ENCODE data around the gene TAF12. TPM values are rescaled to one million over a fixed set of nuclear protein-coding genes. Genes with fewer than 3 reads are reported as not detected.
"Not testable (repeated sequence)": the region's sequence is repeated elsewhere in the genome, so short reads cannot be mapped to it uniquely, and the experiment has no call there.

Gene TAF12, protein sequence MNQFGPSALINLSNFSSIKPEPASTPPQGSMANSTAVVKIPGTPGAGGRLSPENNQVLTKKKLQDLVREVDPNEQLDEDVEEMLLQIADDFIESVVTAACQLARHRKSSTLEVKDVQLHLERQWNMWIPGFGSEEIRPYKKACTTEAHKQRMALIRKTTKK
- total RNA-seq (10 to 100 TPM; 25.1 to 28.1 TPM), polyA plus RNA-seq (10 to 100 TPM; 42.4 to 50.1 (median 47.3) TPM), total RNA-seq (12.8 to 31.5 (median 25.2) reads per million in 6 experiments)

DNA sequence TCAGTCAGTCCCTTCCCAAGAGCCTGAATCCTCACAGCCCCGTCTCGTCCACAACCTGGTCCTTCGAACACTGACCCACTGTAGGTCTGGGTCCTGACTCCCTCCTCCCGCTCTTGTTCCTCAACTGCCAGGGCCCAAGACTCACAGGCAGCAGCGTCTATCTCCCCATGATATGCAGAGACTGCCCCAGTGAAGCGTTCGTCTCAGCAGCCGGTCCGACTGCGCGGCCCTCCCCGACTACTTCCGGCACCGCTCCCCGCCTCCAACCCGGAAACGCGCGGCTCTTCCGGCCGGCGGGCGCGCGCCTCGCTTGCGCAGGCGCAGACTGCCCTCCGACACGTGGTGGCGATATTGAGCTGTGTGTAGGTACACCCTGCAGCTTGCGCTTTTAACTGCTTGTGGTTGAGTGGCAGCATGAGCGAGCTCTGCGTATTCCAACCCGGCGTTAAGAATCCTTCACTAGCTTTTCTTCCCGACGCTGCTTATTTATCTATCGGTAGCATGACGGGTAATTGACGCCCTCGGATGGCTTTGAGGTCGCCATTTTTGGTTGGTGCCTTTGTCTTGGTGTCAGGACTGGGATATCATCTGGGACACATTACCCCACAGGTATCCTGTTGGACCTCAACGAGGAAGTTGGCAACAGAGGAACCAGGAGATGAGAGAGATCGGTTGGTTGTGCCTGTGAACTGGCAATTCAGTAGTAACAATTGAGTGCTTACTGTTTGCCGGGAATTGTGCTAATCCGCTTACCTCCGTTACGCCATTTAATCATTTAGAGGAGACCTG, at the start of gene TAF12:
TAF12 (minus strand) TSS at position 221 of the 789 bp plus-strand sequence. CDS start 20,986 bp downstream, outside the sequence.
- Mint-ChIP-seq H3K4me1 (peaks cover 24 to 71% (median 57%) of the 10 kb centered on the region in 4 donors), H3K27ac (peak within 1 kb of the TSS; percentile 96 to 99 (median 98)), H3K4me3 (peak within 1 kb of the TSS; percentile 96 to 100 (median 99)), H3K9me3 (no peaks in the 10 kb centered on the region), H3K36me3 (peaks cover 0 to 3% (median 0%) of the 10 kb centered on the region in 3 donors), H3K27me3 (no peaks in the 10 kb centered on the region)
- DNase-seq (peak; percentile 78 to 95 (median 90)), ATAC-seq (peak; percentile 85 to 86)
- POLR2A ChIA-PET, result interaction anchor here (0.5 to 6.3 kb wide), 33 partner anchors 13 to 1777 kb away, joined by 3 to 129 read pairs (median 5); partner anchors contain the start of genes EPB41, EYA3, GMEB1 and MED18

DNA sequence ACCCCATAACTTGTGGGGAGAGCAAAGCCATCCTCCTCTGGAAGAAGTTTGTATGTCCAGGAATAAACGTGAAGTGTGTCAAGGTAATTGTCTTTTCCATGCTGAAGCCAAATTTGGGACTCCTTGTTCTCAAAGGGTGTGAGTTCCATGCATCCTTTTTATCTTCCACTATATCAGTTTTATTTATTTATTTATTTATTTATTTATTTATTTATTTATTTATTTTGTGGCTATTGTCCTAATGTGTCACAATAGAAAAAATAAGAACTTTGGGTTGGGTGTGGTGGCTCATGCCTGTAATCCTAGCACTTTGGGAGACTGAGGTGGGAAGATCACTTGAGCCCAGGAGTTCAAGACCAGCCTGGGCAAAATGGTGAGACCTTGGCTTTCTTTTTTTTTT, 48.8 kb upstream of the TAF12 start:
- Mint-ChIP-seq H3K27ac (peak overlapping the region in 1 of 10 donors; percentile 7), H3K36me3 (peaks cover 5 to 69% (median 15%) of the 10 kb centered on the region in 3 donors)
- H3K4me3 Mint-ChIP-seq, H3K27me3 Mint-ChIP-seq, H3K4me1 Mint-ChIP-seq, ATAC-seq, DNase-seq, H3K9me3 Mint-ChIP-seq: not testable (repeated sequence)
- POLR2A ChIA-PET, result interaction anchor here (0.7 kb wide), 2 partner anchors 42 to 848 kb away, joined by 3 to 5 read pairs; no protein-coding TSS in a partner anchor

DNA sequence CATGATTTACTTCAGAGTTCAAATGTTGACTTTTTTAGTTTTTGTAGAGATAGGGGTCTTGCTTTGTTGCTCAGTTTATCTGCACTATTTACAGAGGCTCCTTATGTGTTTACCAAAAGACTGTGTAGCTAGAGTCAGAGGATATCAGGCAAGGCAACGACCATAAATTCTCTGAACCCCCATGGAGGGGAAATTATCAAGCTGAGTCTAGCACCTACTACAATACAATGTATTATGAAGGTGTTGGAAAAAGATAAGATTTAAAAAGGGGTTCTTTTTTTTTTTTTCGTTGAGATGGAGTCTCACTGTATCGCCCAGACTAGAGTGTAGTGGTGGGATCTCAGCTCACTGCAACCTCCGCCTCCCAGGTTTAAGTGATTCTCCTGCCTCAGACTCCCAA, 42.1 kb upstream of the TAF12 start:
- Mint-ChIP-seq H3K9me3 (no peaks in the 10 kb centered on the region), H3K4me1 (peaks cover 2 to 12% (median 9%) of the 10 kb centered on the region in 4 donors), H3K27me3 (no peaks in the 10 kb centered on the region), H3K27ac (no peak overlapping the region), H3K36me3 (peaks cover 0 to 74% (median 9%) of the 10 kb centered on the region in 3 donors), H3K4me3 (no peak overlapping the region)
- ATAC-seq, result no peak
- DNase-seq, result no peak
- POLR2A ChIA-PET, result interaction anchor here (0.6 to 0.7 kb wide), 2 partner anchors 41 to 191 kb away, joined by 3 read pairs; no protein-coding TSS in a partner anchor

DNA sequence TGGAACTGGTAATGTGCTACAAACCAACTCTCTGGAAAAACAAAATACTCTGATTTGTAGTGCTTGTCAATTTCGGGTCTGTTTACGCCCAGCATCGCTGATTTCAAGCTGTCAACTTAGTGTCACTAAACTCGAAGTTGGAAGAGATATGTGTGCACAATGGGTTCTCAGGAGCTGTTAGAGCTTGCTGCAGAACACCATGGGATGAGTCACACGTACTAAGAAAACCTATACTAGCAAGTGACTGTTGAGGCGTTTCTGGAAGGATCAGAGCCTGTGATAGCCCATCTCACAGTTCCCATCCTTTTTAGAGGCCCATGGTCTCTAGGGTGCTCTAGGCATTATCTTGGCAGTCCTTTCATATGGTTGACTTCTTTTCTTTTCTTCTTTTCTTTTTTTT, 40.0 kb upstream of the TAF12 start:
- no peak overlapping the region for H3K4me3 Mint-ChIP-seq
- H3K27ac Mint-ChIP-seq, result no peak overlapping the region
- peaks cover 0 to 59% (median 9%) of the 10 kb centered on the region in 3 donors for H3K36me3 Mint-ChIP-seq
- no peaks in the 10 kb centered on the region for H3K9me3 Mint-ChIP-seq
- POLR2A ChIA-PET, result interaction anchor here (0.9 kb wide), 1 partner anchor 40 kb away, joined by 4 read pairs; the partner anchor contains the start of gene TAF12
- H3K4me1 Mint-ChIP-seq, result peaks cover 2 to 13% (median 9%) of the 10 kb centered on the region in 4 donors
- DNase-seq, result no peak
- no peak for ATAC-seq
- H3K27me3 Mint-ChIP-seq, result no peaks in the 10 kb centered on the region

DNA sequence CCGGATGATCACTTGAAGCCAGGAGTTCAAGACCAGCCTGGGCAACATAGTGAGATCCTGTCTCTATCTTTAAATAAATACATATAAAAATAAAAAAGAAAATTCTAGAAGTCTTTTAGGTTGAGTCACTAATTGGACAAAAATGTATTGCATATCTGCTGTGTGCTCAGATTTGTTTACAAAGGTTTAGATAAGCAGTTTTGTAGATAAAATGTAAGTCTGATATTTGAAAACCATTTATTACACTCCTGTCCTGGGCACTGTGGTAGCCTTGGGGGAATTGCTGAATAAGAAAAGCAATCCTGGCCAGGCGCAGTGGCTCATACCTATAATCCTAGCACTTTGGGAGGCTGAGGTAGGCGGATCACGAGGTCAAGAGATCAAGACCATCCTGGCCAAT, 37.3 kb upstream of the TAF12 start:
- H3K9me3 Mint-ChIP-seq, result no peaks in the 10 kb centered on the region
- peaks cover 0 to 10% (median 3%) of the 10 kb centered on the region in 4 donors for H3K4me1 Mint-ChIP-seq
- no peak overlapping the region for H3K4me3 Mint-ChIP-seq
- no peak for DNase-seq
- POLR2A ChIA-PET, result interaction anchor here (0.7 kb wide), 1 partner anchor 38 kb away, joined by 3 read pairs; no protein-coding TSS in a partner anchor
- H3K36me3 Mint-ChIP-seq, result peaks cover 0 to 46% (median 5%) of the 10 kb centered on the region in 3 donors
- ATAC-seq, result no peak
- no peak overlapping the region for H3K27ac Mint-ChIP-seq
- no peaks in the 10 kb centered on the region for H3K27me3 Mint-ChIP-seq

DNA sequence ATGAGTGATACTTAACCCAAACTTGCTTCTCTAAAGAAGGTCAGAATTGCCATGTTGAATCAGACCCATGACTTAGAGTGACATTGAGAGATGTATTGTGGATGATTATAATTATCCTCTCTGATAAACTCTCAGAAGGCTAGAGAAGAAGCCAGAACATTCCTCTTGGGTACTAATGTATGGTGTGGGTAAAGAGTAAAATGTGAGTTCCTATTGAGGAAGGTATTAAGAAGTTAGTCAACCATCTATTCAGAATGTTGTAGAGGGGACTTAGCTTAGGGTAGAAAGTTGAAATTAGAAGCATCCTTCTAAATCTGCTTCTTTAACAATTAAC, 33.0 kb upstream of the TAF12 start:
- no peaks in the 10 kb centered on the region for H3K9me3 Mint-ChIP-seq
- DNase-seq (no peak), ATAC-seq (no peak)
- POLR2A ChIA-PET, result interaction anchor here (0.7 kb wide), 1 partner anchor 33 kb away, joined by 3 read pairs; the partner anchor contains the start of gene TAF12
- H3K4me3 Mint-ChIP-seq, result no peak overlapping the region
- peaks cover 0 to 16% (median 0%) of the 10 kb centered on the region in 3 donors for H3K36me3 Mint-ChIP-seq
- H3K27ac Mint-ChIP-seq, result no peak overlapping the region
- no peaks in the 10 kb centered on the region for H3K27me3 Mint-ChIP-seq
- peaks cover 0 to 15% (median 4%) of the 10 kb centered on the region in 4 donors for H3K4me1 Mint-ChIP-seq

DNA sequence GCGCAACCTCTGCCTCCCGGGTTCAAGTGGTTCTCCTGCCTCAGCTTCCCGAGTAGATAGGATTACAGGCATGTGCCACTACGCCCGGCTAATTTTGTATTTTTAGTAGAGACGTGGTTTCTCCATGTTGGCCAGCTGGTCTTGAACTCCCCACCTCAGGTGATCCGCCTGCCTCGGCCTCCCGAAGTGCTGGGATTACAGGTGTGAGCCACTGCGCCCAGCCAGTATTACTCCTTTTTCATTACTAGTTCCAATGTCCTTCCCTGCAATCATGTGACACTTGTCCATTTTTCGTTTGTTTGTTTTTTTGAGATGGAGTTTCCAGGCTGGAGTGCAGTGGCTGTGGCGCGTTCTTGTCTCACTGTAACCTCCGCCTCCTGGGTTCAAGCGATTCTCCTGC, 30.1 kb upstream of the TAF12 start:
- Mint-ChIP-seq H3K36me3 (peaks cover 0 to 13% (median 0%) of the 10 kb centered on the region in 3 donors), H3K27ac (peak overlapping the region in 2 of 10 donors; percentile 29 to 37), H3K4me1 (peaks cover 6 to 25% (median 23%) of the 10 kb centered on the region in 4 donors)
- H3K27me3 Mint-ChIP-seq, ATAC-seq, H3K9me3 Mint-ChIP-seq, DNase-seq, H3K4me3 Mint-ChIP-seq: not testable (repeated sequence)
- POLR2A ChIA-PET, result interaction anchor here (0.7 kb wide), 2 partner anchors 14 to 29 kb away, joined by 3 to 7 read pairs; no protein-coding TSS in a partner anchor

DNA sequence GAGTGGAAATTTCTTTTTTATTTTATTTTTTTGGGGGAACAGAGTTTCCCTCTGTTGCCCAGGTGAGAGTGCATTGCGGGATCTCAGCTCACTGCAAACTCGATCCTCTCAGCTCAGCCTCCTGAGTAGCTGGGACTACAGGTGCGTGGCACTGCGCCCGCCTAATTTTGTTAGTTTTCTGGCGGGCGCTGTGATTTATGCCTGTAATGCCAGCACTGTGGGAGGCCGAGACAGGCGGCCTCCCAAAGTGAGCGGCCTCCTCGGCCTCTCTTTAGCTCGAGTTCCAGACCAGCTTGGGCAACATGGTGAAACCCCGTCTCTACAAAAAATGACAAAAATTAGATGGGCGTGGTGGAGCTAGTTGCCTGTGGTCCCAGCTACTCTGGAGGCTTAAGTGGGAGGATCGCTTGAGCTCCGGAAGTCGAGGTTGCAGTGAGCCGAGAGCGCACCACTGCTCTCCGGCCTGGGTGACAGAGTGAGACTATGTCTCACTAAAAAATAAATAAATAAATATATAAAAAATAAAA, 28.4 kb upstream of the TAF12 start:
- peak overlapping the region in 3 of 10 donors; percentile 71 to 75 (median 74) for H3K27ac Mint-ChIP-seq
- DNase-seq (no peak), ATAC-seq (no peak)
- H3K4me3 Mint-ChIP-seq, result no peak overlapping the region
- peaks cover 7 to 26% (median 23%) of the 10 kb centered on the region in 4 donors for H3K4me1 Mint-ChIP-seq
- H3K9me3 Mint-ChIP-seq, result no peaks in the 10 kb centered on the region
- POLR2A ChIA-PET, result interaction anchor here (0.7 to 6.5 kb wide), 6 partner anchors 11 to 107 kb away, joined by 3 to 166 read pairs (median 12); partner anchors contain the start of genes RNU11 and YTHDF2
- H3K27me3 Mint-ChIP-seq, result no peaks in the 10 kb centered on the region
- H3K36me3 Mint-ChIP-seq, result peaks cover 0 to 11% (median 0%) of the 10 kb centered on the region in 3 donors

DNA sequence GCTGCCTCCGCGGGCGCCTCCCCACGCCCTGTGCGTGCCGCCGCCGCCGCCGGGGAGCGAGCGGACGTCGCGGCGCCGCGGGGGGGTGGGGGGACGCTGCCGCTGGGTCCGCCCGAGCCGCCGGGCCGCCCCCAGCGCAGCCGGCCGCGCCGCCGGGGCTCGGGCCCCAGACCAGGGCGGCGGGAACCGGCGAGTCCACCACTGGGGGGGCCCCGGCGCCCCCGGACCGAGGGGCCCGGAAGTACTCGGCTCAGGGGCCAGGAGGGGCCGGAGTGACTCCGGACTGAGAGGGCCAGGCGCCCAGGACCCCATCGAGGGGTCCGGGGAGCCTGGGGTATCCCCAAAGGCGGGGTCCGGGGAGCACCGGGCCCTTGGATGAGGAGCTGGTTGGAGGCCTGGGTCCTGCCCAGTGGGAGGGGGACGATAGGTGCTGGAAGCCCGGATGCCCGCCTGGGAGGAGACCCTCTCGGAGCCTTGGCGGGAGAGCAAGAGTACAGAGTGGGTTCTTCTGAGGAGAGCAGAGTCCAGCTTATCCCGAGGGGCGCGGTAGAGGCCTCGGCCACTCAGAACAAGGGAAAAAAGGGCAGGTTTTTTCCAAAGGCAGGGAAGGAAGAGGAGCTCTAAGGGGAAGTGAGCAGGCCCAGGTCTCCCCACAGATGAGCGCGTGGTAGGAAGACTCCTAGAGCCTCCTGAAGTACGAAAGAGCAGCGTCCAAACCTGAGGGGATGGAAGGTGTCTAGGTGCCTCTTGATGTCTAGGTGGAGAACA, 26.3 kb upstream of the TAF12 start:
- Mint-ChIP-seq H3K36me3 (peaks cover 0 to 5% (median 0%) of the 10 kb centered on the region in 3 donors), H3K4me1 (peaks cover 12 to 31% (median 24%) of the 10 kb centered on the region in 4 donors), H3K27me3 (no peaks in the 10 kb centered on the region), H3K4me3 (peak overlapping the region; percentile 84 to 98 (median 94)), H3K9me3 (no peaks in the 10 kb centered on the region), H3K27ac (peak overlapping the region; percentile 90 to 99 (median 98))
- ATAC-seq (peak; percentile 68 to 73), DNase-seq (peak in 9 of 10 donors; percentile 12 to 75 (median 32))
- POLR2A ChIA-PET, result interaction anchor here (0.5 to 6.5 kb wide), 24 partner anchors 8 to 998 kb away, joined by 3 to 166 read pairs (median 4); partner anchors contain the start of genes ATP5IF1, RCC1, RNU11 and SESN2

DNA sequence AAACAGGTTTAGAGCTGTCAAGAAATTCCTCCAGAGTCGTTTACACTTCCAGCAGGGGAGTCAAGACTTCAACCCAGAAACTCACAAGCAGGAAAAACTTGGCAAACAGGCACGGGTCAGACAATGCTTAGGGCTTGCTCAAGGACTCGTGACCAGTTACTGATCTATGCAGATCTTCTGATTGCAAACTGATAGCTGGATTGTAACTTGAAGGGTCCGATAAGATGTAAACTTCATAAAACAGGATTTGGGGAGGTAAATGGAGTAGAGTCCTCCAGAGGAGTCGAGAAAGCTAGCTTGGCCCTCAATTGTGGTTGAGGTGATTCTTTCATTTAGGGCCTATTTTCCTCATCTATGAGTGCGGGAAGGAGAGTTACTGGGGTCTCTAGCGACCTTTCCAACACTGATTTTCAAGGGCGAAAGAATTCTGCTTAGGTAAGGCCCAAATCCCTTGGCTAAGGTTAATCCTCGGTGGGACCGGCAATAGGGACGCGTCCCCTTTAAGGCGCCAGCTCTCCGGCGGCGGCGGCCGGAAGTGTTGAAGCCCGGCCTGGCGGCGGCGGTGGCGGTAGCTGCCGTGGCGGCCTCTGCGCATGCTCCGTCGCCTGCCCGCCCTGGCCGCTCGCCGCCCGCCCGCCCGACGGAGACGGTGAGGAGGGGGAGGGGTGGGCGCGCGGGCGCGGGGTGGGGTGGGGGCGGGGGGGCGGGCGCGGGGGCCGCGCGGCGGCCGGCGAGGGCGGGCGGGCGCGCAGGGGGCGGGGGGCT, 25.5 kb upstream of the TAF12 start, which contains the start of gene GMEB1:
GMEB1 (plus strand) TSS at position 594 of the 765 bp plus-strand sequence. CDS start 14,829 bp downstream, outside the sequence.
- peak within 1 kb of the TSS; percentile 84 to 98 (median 94) for H3K4me3 Mint-ChIP-seq
- no peaks in the 10 kb centered on the region for H3K9me3 Mint-ChIP-seq
- ATAC-seq (peak; percentile 71 to 72), DNase-seq (peak; percentile 67 to 91 (median 82))
- H3K27me3 Mint-ChIP-seq, result no peaks in the 10 kb centered on the region
- H3K36me3 Mint-ChIP-seq, result no peaks in the 10 kb centered on the region
- peaks cover 12 to 31% (median 24%) of the 10 kb centered on the region in 4 donors for H3K4me1 Mint-ChIP-seq
- POLR2A ChIA-PET, result interaction anchor here (0.5 to 6.5 kb wide), 23 partner anchors 9 to 997 kb away, joined by 3 to 166 read pairs (median 4); partner anchors contain the start of genes ATP5IF1, MED18, RCC1 and RNU11
- H3K27ac Mint-ChIP-seq, result peak within 1 kb of the TSS; percentile 90 to 100 (median 98)

DNA sequence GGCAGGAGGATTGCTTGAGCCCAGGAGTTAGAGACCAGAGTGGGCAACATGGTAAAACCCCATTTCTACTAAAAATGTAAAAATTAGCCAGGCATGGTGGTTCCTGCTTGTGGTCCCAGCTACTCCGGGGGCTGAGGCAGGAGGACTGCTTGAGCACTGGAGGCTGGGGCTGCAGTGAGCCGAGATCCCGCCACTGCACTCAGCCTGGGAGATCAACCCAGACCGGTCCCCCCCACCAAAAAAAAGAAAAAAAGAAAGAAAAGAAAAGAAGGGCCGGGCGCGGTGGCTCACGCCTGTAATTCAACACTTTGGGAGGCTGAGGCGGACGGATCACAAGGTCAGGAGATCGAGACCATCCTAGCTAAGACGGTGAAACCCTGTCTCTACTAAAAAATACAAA, 23.9 kb upstream of the TAF12 start:
- H3K4me3 Mint-ChIP-seq, result peak overlapping the region in 4 of 10 donors; percentile 22 to 46 (median 34)
- ATAC-seq, result no peak
- no peak for DNase-seq
- H3K36me3 Mint-ChIP-seq, result no peaks in the 10 kb centered on the region
- no peaks in the 10 kb centered on the region for H3K27me3 Mint-ChIP-seq
- H3K9me3 Mint-ChIP-seq, result no peaks in the 10 kb centered on the region
- POLR2A ChIA-PET, result interaction anchor here (4.6 to 6.5 kb wide), 2 partner anchors 19 to 23 kb away, joined by 129 to 166 read pairs; partner anchors contain the start of genes RNU11 and TAF12
- peaks cover 12 to 31% (median 22%) of the 10 kb centered on the region in 4 donors for H3K4me1 Mint-ChIP-seq
- peak overlapping the region in 5 of 10 donors; percentile 56 to 80 (median 74) for H3K27ac Mint-ChIP-seq

All from naive thymus-derived CD8-positive, alpha-beta T cell (primary cell).